IMR-90 (cell line): Measurements from ENCODE around the gene TAF11. TPM values are rescaled to one million over a fixed set of nuclear protein-coding genes. Genes with fewer than 3 reads are reported as not detected.

Experiments used
- ATAC-seq: fragments of 200-7000 bp; cut with Tn5 transposase; 2 replicates; pipeline ENCODE4 v1.9.1; 2020; ENCODE audit warnings: low read depth, mild to moderate bottlenecking, moderate library complexity
- BruUV-seq: library from RNA; stranded (reverse); fragments of 400-500 nt; replicated peaks from 2 replicates; lab custom pipeline; 2021; lab: Mats Ljungman, UMichigan
- CTCF ChIA-PET: fragments of 300-600 bp; formaldehyde crosslinking; extraction: SDS; loops from one replicate; lab custom pipeline; 2021; ENCODE audit warnings: antibody characterized with exemption; lab: Yijun Ruan, JAX
- POLR2A ChIA-PET: fragments of 300-600 bp; sonication (Branson Sonifier 250); formaldehyde crosslinking; loops from one replicate; lab custom pipeline; 2022; ENCODE audit warnings: antibody characterized with exemption; ENCODE audit not compliant: unreplicated experiment; lab: Charles Lee
- DNase-seq: peaks from one replicate; pipeline ENCODE4 v3.0.0; 2013
- H2AFZ ChIP-seq: replicated peaks from 2 replicates; pipeline ENCODE3; 2013; ENCODE audit warnings: low read length, mild to moderate bottlenecking; ENCODE audit not compliant: poor library complexity
- H2AK5ac ChIP-seq: 2 replicates; pipeline ENCODE4 v1.6.1; 2013; ENCODE audit warnings: low read depth, low read length, inconsistent platforms
- H2AK9ac ChIP-seq: replicated peaks from 2 replicates; pipeline ENCODE3; 2013; ENCODE audit warnings: mild to moderate bottlenecking, low read depth, low read length, moderate library complexity; ENCODE audit not compliant: poor library complexity
- H2BK120ac ChIP-seq: 2 replicates; pipeline ENCODE4 v1.6.1; 2013; ENCODE audit warnings: low read depth, low read length, inconsistent platforms
- H2BK15ac ChIP-seq: 3 replicates; pipeline ENCODE4 v1.6.1; 2013; ENCODE audit warnings: low read depth, low read length, inconsistent platforms
- H2BK20ac ChIP-seq: 2 replicates; pipeline ENCODE4 v1.6.1; 2013; ENCODE audit warnings: low read depth, mild to moderate bottlenecking, inconsistent platforms, low read length, moderate library complexity
- H2BK5ac ChIP-seq: 2 replicates; pipeline ENCODE4 v1.6.1; 2013; ENCODE audit warnings: mild to moderate bottlenecking, low read depth, low read length, inconsistent platforms; ENCODE audit not compliant: poor library complexity, severe bottlenecking
- H3K14ac ChIP-seq: replicated peaks from 2 replicates; pipeline ENCODE4 v1.6.1; 2013; ENCODE audit warnings: low read depth, low read length, inconsistent platforms
- H3K18ac ChIP-seq: 2 replicates; pipeline ENCODE4 v1.6.1; 2013; ENCODE audit warnings: low read depth, low read length, control low read depth
- H3K23ac ChIP-seq: 2 replicates; pipeline ENCODE4 v1.6.1; 2013; ENCODE audit warnings: low read depth, low read length, inconsistent platforms
- H3K27ac ChIP-seq: 2 replicates; pipeline ENCODE4 v1.5.1; 2013; ENCODE audit warnings: mild to moderate bottlenecking, control low read depth, low read length; ENCODE audit not compliant: insufficient read depth
- H3K27me3 ChIP-seq: 2 replicates; pipeline ENCODE4 v1.6.1; 2013; ENCODE audit warnings: low read length; ENCODE audit not compliant: control insufficient read depth, insufficient read depth
- H3K36me3 ChIP-seq: 2 replicates; pipeline ENCODE4 v1.6.1; 2013; ENCODE audit warnings: low read length, mixed read lengths; ENCODE audit not compliant: control insufficient read depth, insufficient read depth
- H3K4ac ChIP-seq: 2 replicates; pipeline ENCODE4 v1.6.1; 2013; ENCODE audit warnings: low read depth, low read length, inconsistent platforms
- H3K4me1 ChIP-seq: 2 replicates; pipeline ENCODE4 v1.6.1; 2013; ENCODE audit warnings: low read length, mixed read lengths; ENCODE audit not compliant: control insufficient read depth, insufficient read depth
- H3K4me2 ChIP-seq: 2 replicates; pipeline ENCODE4 v1.6.1; 2013; ENCODE audit warnings: low read depth, mild to moderate bottlenecking, control low read depth, low read length, moderate library complexity
- H3K4me3 ChIP-seq: 2 replicates; pipeline ENCODE4 v1.5.1; 2013; ENCODE audit warnings: low read depth, mild to moderate bottlenecking, control low read depth, low read length, moderate library complexity; ENCODE audit not compliant: insufficient read depth
- H3K56ac ChIP-seq: 2 replicates; pipeline ENCODE4 v1.6.1; 2013; ENCODE audit warnings: low read length, inconsistent platforms; ENCODE audit not compliant: insufficient read depth; ENCODE audit errors: extremely low read depth
- H3K79me1 ChIP-seq, 2 experiments: 2 replicates each; pipeline ENCODE4 v1.6.1; 2013; ENCODE audit warnings: low read length in 2 of 2, inconsistent platforms in 1 of 2, low read depth in 1 of 2
- H3K9ac ChIP-seq: 2 replicates; pipeline ENCODE4 v1.6.1; 2013; ENCODE audit warnings: low read depth, low read length, control low read depth
- H3K9me1 ChIP-seq: 2 replicates; pipeline ENCODE4 v1.6.1; 2013; ENCODE audit warnings: low read length, inconsistent platforms; ENCODE audit not compliant: insufficient read depth
- H3K9me3 ChIP-seq: 2 replicates; pipeline ENCODE4 v1.6.1; 2013; ENCODE audit warnings: low read length; ENCODE audit not compliant: control insufficient read depth, insufficient read depth
- H4K20me1 ChIP-seq: 2 replicates; pipeline ENCODE4 v1.6.1; 2013; ENCODE audit warnings: low read length, inconsistent platforms; ENCODE audit not compliant: insufficient read depth
- H4K5ac ChIP-seq: 2 replicates; pipeline ENCODE4 v1.6.1; 2013; ENCODE audit warnings: mild to moderate bottlenecking, low read depth, low read length, control low read depth
- H4K8ac ChIP-seq, 2 experiments: 2 replicates each; pipeline ENCODE4 v1.6.1; 2013; ENCODE audit warnings: low read depth in 2 of 2, low read length in 2 of 2, control low read depth in 1 of 2, inconsistent platforms in 1 of 2
- H4K91ac ChIP-seq: 2 replicates; pipeline ENCODE4 v1.6.1; 2013; ENCODE audit warnings: low read depth, low read length, inconsistent platforms; ENCODE audit not compliant: insufficient read depth
- CEBPB ChIP-seq: IDR thresholded peaks from 2 replicates; pipeline ENCODE4 v1.6.1; 2012; ENCODE audit warnings: low read depth, low read length, improper control_type of control experiment
- WGBS, 2 experiments: methylation state at CpG; one replicate each; pipeline versions ENCODE4 v1.1.5 to v1.1.7; 2013; ENCODE audit warnings: missing lambda C conversion rate in 2 of 2; ENCODE audit not compliant: insufficient read length in 1 of 2; ENCODE audit errors: extremely low coverage in 2 of 2; 5-methylcytosine and 5-hydroxymethylcytosine counted together
- dilution Hi-C: fragments of 300-500 bp; cut with HindIII; formaldehyde crosslinking; loops from one replicate; pipeline ENCODE4 v1.14.3; 2018; ENCODE audit warnings: low sequenced_read_pairs; ENCODE audit not compliant: unreplicated experiment
- in situ Hi-C: fragments of 300-500 bp; cut with MboI; formaldehyde crosslinking; loops from 3 replicates; pipeline ENCODE4 v1.14.3; 2019; ENCODE audit warnings: low sequenced_read_pairs, inconsistent platforms, mixed read lengths
- intact Hi-C: fragments of 100-400 bp; cut with micrococcal nuclease; formaldehyde crosslinking; loops from 2 replicates; pipeline ENCODE4 v1.10.0; 2022
- polyA plus RNA-seq, 3 experiments: library from polyadenylated mRNA; depleted of rRNA; stranded (reverse); fragments of >200 nt; gene quantifications; 2 replicates each; pipeline ENCODE4 v1.2.3, GENCODE V29; 2012; ENCODE audit warnings: low replicate concordance in 1 of 3
- total RNA-seq: library from RNA; depleted of rRNA; stranded (reverse); fragments of >200 nt; gene quantifications from 2 replicates; pipeline ENCODE4 v1.2.3, GENCODE V29; 2012
- TF ChIP-seq, protein P1 (sequence below): fragments of 150-350 bp; IDR thresholded peaks from 2 replicates; pipeline ENCODE4 v1.6.1; 2016; ENCODE audit warnings: low read depth, mild to moderate bottlenecking, low read length, moderate library complexity, borderline replicate concordance

TAF11 gene
- total and polyA plus RNA-seq, 2 of the 4 experiments (the other 2 are of a cell fraction), result 12.7 to 23.3 TPM

GRCh38 chr6:34911822-34912221, 24.0 kb upstream of the TAF11 start:
- no peak overlapping the region for H2BK120ac ChIP-seq
- peaks cover 4% of the 10 kb centered on the region for H3K4me1 ChIP-seq
- ChIA-PET POLR2A (no interaction called here), CTCF (no interaction called here)
- in situ Hi-C loops, result no loop called here
- peaks cover 20 to 29% of the 10 kb centered on the region in 2 experiments for H3K79me1 ChIP-seq
- intact Hi-C loops, result no loop called here
- no peak overlapping the region for H3K4ac ChIP-seq
- no peak for ATAC-seq
- WGBS, 2 experiments, result no CpG with 5 or more reads among the region's 5 CpGs
- H2BK20ac ChIP-seq, result no peak overlapping the region
- no peak overlapping the region for H3K9ac ChIP-seq
- H2BK5ac ChIP-seq, result no peak overlapping the region
- no peak for DNase-seq
- no peak overlapping the region for H3K56ac ChIP-seq
- no peak overlapping the region for H4K8ac ChIP-seq
- H3K9me3 ChIP-seq, result no peaks in the 10 kb centered on the region
- no peak overlapping the region for H3K14ac ChIP-seq
- H2AK9ac ChIP-seq, result no peak overlapping the region
- TF ChIP-seq CEBPB, result peak; percentile 76
- TF ChIP-seq, protein P1, sequence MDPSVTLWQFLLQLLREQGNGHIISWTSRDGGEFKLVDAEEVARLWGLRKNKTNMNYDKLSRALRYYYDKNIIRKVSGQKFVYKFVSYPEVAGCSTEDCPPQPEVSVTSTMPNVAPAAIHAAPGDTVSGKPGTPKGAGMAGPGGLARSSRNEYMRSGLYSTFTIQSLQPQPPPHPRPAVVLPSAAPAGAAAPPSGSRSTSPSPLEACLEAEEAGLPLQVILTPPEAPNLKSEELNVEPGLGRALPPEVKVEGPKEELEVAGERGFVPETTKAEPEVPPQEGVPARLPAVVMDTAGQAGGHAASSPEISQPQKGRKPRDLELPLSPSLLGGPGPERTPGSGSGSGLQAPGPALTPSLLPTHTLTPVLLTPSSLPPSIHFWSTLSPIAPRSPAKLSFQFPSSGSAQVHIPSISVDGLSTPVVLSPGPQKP, result no peak
- H3K27ac ChIP-seq, result no peak overlapping the region
- H4K91ac ChIP-seq, result no peak overlapping the region
- no peak overlapping the region for H2BK15ac ChIP-seq
- no peak overlapping the region for H3K18ac ChIP-seq
- peaks cover 66% of the 10 kb centered on the region for H4K20me1 ChIP-seq
- no TSS peak for BruUV-seq
- peaks cover 12% of the 10 kb centered on the region for H3K27me3 ChIP-seq
- H2AFZ ChIP-seq, result no peak overlapping the region
- no peak overlapping the region for H4K5ac ChIP-seq
- no peak overlapping the region for H3K4me2 ChIP-seq
- H3K23ac ChIP-seq, result no peak overlapping the region
- dilution Hi-C loops, result no loop called here
- H3K36me3 ChIP-seq, result no peaks in the 10 kb centered on the region
- H2AK5ac ChIP-seq, result no peak overlapping the region
- H3K9me1 ChIP-seq, result peaks cover 9% of the 10 kb centered on the region
- H3K4me3 ChIP-seq, result no peak overlapping the region
